Aorta (tissue), 5 donors: ENCODE data around the gene SLIT1. TPM values are rescaled to one million over a fixed set of nuclear protein-coding genes. Genes with fewer than 3 reads are reported as not detected.

Experiments used
- ATAC-seq: fragments of 200-7000 bp; cut with Tn5 transposase; one replicate; pipeline ENCODE4 v1.9.1; 2022; ENCODE audit warnings: moderate library complexity; ENCODE audit not compliant: low FRiP score
- DNase-seq, 2 donors: peaks; one replicate each; pipeline ENCODE4 v3.0.0-alpha.2; 2020
- H3K27ac ChIP-seq, 2 donors: one replicate each; pipeline ENCODE4 v1.5.1; 2013; ENCODE audit warnings: low read length in 2 of 2, mild to moderate bottlenecking in 2 of 2, moderate library complexity in 2 of 2, control low read depth in 1 of 2, inconsistent platforms in 1 of 2, low read depth in 1 of 2
- H3K27me3 ChIP-seq, 2 donors: one replicate each; pipeline ENCODE4 v1.6.1; 2013; ENCODE audit warnings: control low read depth in 1 of 2, low read length in 1 of 2, mild to moderate bottlenecking in 1 of 2, moderate library complexity in 1 of 2; ENCODE audit not compliant: insufficient read depth in 2 of 2, control insufficient read depth in 1 of 2
- H3K36me3 ChIP-seq, 2 donors: one replicate each; pipeline ENCODE4 v1.6.1; 2013; ENCODE audit warnings: control low read depth in 1 of 2, low read length in 1 of 2, mild to moderate bottlenecking in 1 of 2; ENCODE audit not compliant: insufficient read depth in 2 of 2, control insufficient read depth in 1 of 2
- H3K4me1 ChIP-seq, 2 donors: one replicate each; pipeline ENCODE4 v1.6.1; 2013; ENCODE audit warnings: low read length in 2 of 2, control low read depth in 1 of 2, mild to moderate bottlenecking in 1 of 2, moderate library complexity in 1 of 2; ENCODE audit not compliant: insufficient read depth in 2 of 2, control insufficient read depth in 1 of 2
- H3K4me3 ChIP-seq, 2 donors: one replicate each; pipeline ENCODE4 v1.5.1; 2013; ENCODE audit warnings: low read length in 2 of 2, control low read depth in 1 of 2, mild to moderate bottlenecking in 1 of 2
- H3K9me3 ChIP-seq: one replicate; pipeline ENCODE4 v1.6.1; 2013; ENCODE audit warnings: mild to moderate bottlenecking, low read length; ENCODE audit not compliant: control insufficient read depth
- WGBS, 2 donors: extraction: QIAGEN DNeasy Blood & Tissue Kit; methylation state at CpG; one replicate each; pipeline ENCODE4 v1.1.7; 2013; 5-methylcytosine and 5-hydroxymethylcytosine counted together
- intact Hi-C, 2 donors: fragments of 100-400 bp; cut with DNase I; formaldehyde crosslinking; loops; one replicate each; pipeline versions ENCODE4 v1.14.2 to v1.15.0; 2022
- polyA plus RNA-seq, 2 donors: library from polyadenylated mRNA; stranded (reverse); fragments of 200-250 nt; gene quantifications; one replicate each; pipeline ENCODE4 v1.2.3, GENCODE V29; 2013
- total RNA-seq, 2 donors: library from RNA; stranded (reverse); fragmentation: NEBNext Ultra II Directional; extraction: Animal tissue kit (Norgen Biotek cat#: 25700); gene quantifications; one replicate each; pipeline ENCODE4 v1.2.1, GENCODE V29; 2021
- donor health status: healthy with polysubstance abuse.
- donor health status: Bipolar disorder and iron deficiency.
- donor health status: DM: no; HTN: no; CAD: no.
- donor health status: DM: no; HTN: no; CAD: no.
- donor health status: DM: yes; HTN: yes; CAD: no.

Gene SLIT1
- total and polyA plus RNA-seq, 4 donors = 0.13 to 0.42 (median 0.22) TPM

DNA sequence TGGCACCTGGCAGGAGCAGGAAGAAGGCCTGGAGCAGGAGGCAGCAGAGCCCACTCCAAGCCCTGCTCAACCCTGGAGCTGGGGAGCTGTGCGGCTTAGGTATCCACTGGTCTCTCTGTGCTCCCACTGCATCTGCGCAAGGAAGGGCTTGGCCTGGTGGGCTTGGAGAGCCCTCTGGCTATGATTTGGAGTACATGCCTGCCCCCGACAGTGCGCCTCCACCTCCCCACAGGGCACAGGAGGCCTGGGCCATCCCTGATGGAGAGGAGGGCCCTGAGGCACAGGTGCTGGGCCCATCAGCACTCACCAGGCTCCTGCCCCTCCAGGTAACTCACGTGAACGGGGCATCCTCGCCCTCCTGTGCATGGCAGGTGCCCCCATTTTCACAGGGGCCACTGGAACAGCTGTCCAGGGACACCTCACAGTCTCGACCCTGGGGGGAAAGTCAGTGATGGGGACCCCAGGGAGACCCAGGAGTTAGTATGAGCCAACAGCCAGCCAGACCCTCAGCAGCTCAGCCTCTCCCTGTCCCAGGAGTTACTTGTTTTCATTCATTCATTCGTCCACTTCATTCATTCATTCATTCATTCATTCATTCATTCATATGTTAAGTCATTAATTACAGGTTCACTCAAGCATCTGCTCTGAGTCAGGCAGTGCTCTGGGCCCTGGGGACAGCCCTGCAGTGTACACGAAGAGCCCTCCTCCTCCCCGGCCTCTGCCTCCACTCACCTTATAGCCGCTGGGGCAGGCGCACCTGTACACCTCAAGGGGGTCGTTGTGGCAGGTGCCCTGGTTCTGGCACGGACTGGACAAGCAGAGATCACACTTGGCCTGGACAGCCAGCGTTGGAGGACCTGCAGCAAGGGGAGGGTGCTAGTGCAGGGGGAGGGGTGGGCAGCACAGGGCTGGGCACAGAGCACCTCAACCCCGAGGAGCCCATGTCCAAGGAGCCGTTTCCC lies 167.2 kb downstream of the SLIT1 start:
- peak in 1 of 2 donors; percentile 38 for DNase-seq
- no peak for ATAC-seq
- intact Hi-C loops = no loop called here
- no peaks in the 10 kb centered on the region for H3K36me3 ChIP-seq
- no peaks in the 10 kb centered on the region for H3K4me1 ChIP-seq
- H3K9me3 ChIP-seq = no peaks in the 10 kb centered on the region
- H3K4me3 ChIP-seq = no peak overlapping the region
- 89 to 92% methylated on average over 17 to 18 of the region's 18 CpGs for WGBS, 2 donors
- no peaks in the 10 kb centered on the region for H3K27me3 ChIP-seq
- H3K27ac ChIP-seq = no peak overlapping the region

DNA sequence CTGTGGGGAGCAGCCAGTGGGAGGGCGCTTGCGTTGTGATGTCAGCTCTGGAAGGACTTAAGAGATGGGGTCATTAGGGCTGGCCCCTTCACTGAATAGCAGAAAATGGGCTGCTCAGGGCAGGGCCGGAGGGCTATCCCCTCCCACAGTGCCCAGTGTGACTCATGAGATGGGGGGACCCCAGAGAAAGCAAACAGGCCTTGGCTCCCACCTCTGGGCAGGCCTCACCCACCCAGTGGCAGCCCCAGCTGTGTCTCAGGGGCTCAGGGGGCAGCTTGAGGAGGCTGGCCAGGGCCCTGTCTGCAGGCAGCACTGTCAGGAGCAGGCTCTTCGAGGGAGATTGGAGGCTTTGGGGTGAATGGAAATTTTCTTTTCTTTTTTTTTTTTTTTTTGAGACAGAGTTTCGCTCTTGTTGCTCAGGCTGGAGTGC lies 168.3 kb downstream of the SLIT1 start:
- Histone ChIP-seq H3K27ac (no peak overlapping the region), H3K9me3 (no peaks in the 10 kb centered on the region), H3K4me3 (no peak overlapping the region), H3K36me3 (no peaks in the 10 kb centered on the region), H3K4me1 (no peaks in the 10 kb centered on the region), H3K27me3 (no peaks in the 10 kb centered on the region)
- intact Hi-C loops = no loop called here
- WGBS, 2 donors = 93 to 97% methylated on average over 5 of the region's 5 CpGs
- DNase-seq = no peak
- ATAC-seq = no peak

DNA sequence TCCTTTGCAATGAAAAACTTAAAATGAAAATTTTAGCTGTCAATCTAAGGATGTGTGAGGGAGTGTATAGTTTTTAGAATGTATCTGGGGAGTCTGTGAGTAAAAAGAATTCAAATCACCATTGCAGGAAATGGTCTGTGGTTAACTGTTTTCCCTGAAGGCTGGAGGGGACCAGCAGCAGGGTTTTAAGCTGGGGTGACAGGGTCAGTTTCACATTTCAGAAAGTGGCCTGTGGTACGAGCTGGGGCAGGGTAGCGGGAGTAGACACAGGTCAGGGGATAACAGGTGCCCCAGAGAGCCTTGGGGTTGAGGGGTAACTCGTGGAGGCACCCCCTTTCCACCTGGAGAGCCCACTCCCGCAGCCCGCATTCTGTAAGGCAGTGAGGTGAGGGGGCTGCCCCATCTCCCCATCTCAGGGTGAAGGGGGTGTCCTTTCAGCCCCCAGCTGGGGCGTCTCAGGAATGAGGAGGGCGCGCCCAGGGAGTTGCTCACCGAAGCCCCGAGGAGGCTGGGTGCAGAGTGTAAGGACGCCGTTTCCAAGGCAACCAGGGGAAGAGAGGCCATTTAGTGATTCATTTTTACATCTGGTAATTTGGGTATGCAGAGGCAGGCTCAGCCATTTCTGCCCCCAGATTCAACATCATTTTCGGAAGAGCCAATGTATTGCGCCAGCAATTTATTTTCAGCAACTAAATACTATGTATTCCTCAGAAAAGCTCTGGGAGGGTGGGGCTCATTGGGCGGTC lies 168.9 kb downstream of the SLIT1 start:
- intact Hi-C loops = no loop called here
- DNase-seq (no peak), ATAC-seq (no peak)
- Histone ChIP-seq H3K27me3 (no peaks in the 10 kb centered on the region), H3K9me3 (no peaks in the 10 kb centered on the region), H3K36me3 (no peaks in the 10 kb centered on the region), H3K27ac (no peak overlapping the region), H3K4me3 (no peak overlapping the region), H3K4me1 (no peaks in the 10 kb centered on the region)
- WGBS, 2 donors = 89 to 92% methylated on average over 15 of the region's 15 CpGs

DNA sequence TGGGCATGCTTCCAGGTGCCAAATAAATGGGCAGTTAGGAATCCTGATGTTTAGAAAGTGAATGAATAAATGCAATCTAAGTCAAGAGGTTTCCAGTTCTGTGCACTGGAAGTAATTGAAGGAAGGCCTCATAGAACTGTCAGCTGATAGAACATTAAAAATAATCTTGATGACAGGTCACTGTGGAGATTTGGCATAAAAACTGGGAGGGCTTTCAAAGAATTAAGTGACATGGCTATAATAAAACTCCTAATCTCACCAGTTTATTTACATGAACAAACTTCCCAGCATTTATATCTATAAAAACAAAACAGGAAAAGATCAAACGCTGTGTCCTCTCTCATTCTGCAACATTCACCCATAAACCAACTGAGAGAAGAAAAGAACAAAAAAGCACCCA lies 170.5 kb downstream of the SLIT1 start:
- Histone ChIP-seq H3K27ac (no peak overlapping the region), H3K4me1 (no peaks in the 10 kb centered on the region), H3K27me3 (no peaks in the 10 kb centered on the region), H3K36me3 (no peaks in the 10 kb centered on the region), H3K4me3 (no peak overlapping the region), H3K9me3 (no peaks in the 10 kb centered on the region)
- ATAC-seq (no peak), DNase-seq (no peak)
- intact Hi-C loops = no loop called here
- 32 to 39% methylated on average over 1 of the region's 1 CpG for WGBS, 2 donors

DNA sequence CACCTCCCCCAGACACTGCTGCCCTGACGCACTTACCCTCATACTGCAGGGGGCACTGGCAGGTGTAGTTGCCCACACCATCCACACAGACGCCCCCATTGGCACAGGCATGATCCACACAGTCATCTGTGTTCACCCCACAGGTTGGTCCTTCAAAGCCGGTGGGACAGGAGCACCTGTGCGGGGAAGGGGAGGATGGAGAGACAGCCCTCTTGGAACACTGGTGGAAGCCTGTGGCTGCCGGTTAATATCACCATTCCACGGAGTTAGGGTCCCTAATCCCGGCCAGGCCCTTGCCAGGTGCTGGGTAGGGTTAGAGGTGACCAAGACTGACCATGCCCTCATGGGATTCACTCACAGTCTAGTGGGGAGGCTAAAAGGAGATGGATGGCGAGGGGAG lies 171.8 kb downstream of the SLIT1 start:
- Histone ChIP-seq H3K4me3 (no peak overlapping the region), H3K27ac (no peak overlapping the region), H3K27me3 (no peaks in the 10 kb centered on the region), H3K9me3 (no peaks in the 10 kb centered on the region), H3K4me1 (no peaks in the 10 kb centered on the region), H3K36me3 (no peaks in the 10 kb centered on the region)
- no peak for DNase-seq
- WGBS, 2 donors = 90 to 92% methylated on average over 8 of the region's 8 CpGs
- ATAC-seq = no peak
- intact Hi-C loops = no loop called here

DNA sequence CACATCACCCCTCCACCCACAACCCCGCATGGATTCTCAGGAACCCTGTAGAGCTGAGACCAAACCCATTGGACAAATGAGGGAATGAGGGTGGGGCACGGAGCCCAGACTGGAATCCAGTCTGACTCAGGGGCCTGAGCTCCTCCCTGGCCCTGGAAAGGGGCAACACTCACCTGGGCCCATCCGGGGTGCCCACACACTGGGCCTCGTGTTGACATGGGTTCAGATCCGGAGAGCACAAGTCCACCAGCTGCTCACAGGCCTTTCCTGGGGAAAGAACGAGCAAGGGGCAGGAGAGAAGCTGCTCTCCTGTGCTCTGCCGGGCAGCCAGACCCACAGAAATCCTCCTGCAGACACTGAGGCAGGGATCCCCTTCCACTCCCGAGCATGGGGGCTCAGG lies 172.2 kb downstream of the SLIT1 start:
- ATAC-seq = no peak
- H3K4me3 ChIP-seq = no peak overlapping the region
- intact Hi-C loops = no loop called here
- H3K4me1 ChIP-seq = no peaks in the 10 kb centered on the region
- no peaks in the 10 kb centered on the region for H3K36me3 ChIP-seq
- H3K9me3 ChIP-seq = no peaks in the 10 kb centered on the region
- WGBS, 2 donors = 94 to 97% methylated on average over 8 of the region's 8 CpGs
- H3K27me3 ChIP-seq = no peaks in the 10 kb centered on the region
- no peak overlapping the region for H3K27ac ChIP-seq
- no peak for DNase-seq

DNA sequence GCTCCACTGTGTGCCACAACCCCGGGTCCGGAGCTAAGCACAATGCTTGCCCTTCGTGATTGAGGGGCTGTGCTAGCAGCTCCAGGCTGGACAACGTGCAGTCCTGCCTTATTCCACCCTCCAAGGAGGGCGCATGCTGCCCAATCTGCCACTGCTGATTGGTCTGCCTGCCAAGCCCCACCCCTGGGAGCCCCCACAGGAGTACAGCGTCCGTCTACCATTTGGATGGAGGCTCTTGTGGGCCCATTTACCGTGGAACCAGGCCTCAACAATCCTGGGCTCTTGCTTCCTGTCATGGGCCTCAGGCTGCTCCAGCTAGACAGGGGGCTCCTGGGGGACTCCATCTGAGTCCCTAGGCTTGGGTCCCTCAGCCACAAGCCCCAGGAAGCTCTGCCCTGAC lies 173.3 kb downstream of the SLIT1 start:
- H3K27me3 ChIP-seq = no peaks in the 10 kb centered on the region
- no peaks in the 10 kb centered on the region for H3K36me3 ChIP-seq
- no peaks in the 10 kb centered on the region for H3K9me3 ChIP-seq
- intact Hi-C loops = no loop called here
- DNase-seq (no peak), ATAC-seq (no peak)
- no peak overlapping the region for H3K27ac ChIP-seq
- H3K4me3 ChIP-seq = no peak overlapping the region
- H3K4me1 ChIP-seq = no peaks in the 10 kb centered on the region
- WGBS, 2 donors = 82 to 94% methylated on average over 8 of the region's 8 CpGs

DNA sequence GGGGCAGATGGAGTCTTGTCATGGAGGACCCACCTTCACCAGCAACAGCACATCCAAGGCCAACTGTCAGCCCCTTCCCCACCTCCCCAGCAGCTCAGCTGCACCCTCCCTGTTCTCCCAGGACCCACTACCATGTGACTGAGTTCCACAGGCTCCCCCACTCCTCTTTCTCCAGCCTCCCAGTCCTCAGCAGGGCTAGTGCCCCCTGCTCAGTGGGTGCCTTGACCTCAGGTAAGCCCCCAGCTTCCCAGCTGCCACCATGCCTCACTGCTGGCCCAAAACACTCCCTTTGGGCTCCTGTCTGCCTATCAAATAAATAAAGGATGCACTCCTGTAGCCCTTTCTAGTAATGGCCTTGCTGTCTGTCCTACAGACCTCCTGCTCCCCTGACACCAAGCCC lies 174.4 kb downstream of the SLIT1 start:
- DNase-seq (no peak), ATAC-seq (no peak)
- H3K36me3 ChIP-seq = no peaks in the 10 kb centered on the region
- H3K27me3 ChIP-seq = no peaks in the 10 kb centered on the region
- H3K4me1 ChIP-seq = no peaks in the 10 kb centered on the region
- H3K4me3 ChIP-seq = no peak overlapping the region
- intact Hi-C loops = no loop called here
- H3K27ac ChIP-seq = no peak overlapping the region
- H3K9me3 ChIP-seq = no peaks in the 10 kb centered on the region
